ENCODE results near the gene PSMC5. TPM values are rescaled to one million over a fixed set of nuclear protein-coding genes. Genes with fewer than 3 reads are reported as not detected.

The PSMC5 gene
- polyA plus RNA-seq, 1 experiment = 220 TPM

GRCh38 chr17:63819585-63820537, 7.4 kb upstream of the PSMC5 start:
- CTCF ChIA-PET = no interaction called here
- Histone ChIP-seq H3K27ac (ENCODE audit: low read depth, low read length) (no peak overlapping the region), H3K9me3 (ENCODE audit: control insufficient read depth, insufficient read depth, low read length) (no peaks in the 10 kb centered on the region), H3K27me3 (ENCODE audit: control insufficient read depth, insufficient read depth, low read length) (no peaks in the 10 kb centered on the region), H3K4me3 (ENCODE audit: low read depth, low read length) (no peak overlapping the region)
- DNase-seq (ENCODE audit: low read depth, low spot score) = no peak
- no peak for TF ChIP-seq CTCF (IDR thresholded peaks at IDR 0.05; ENCODE audit: low read depth, low read length)
- POLR2A ChIA-PET = interaction anchor here (1.0 kb wide), 1 partner anchor 47 kb away, joined by 3 read pairs; the partner anchor contains the start of gene CCDC47

GRCh38 chr17:63820963-63821561, 6.2 kb upstream of the PSMC5 start:
- ChIA-PET CTCF (no interaction called here), POLR2A (no interaction called here)
- Histone ChIP-seq H3K27ac (ENCODE audit: low read depth, low read length) (no peak overlapping the region), H3K4me3 (ENCODE audit: low read depth, low read length) (no peak overlapping the region), H3K27me3 (ENCODE audit: control insufficient read depth, insufficient read depth, low read length) (no peaks in the 10 kb centered on the region), H3K9me3 (ENCODE audit: control insufficient read depth, insufficient read depth, low read length) (no peaks in the 10 kb centered on the region)
- DNase-seq (ENCODE audit: low read depth, low spot score) = no peak
- no peak for TF ChIP-seq CTCF (IDR thresholded peaks at IDR 0.05; ENCODE audit: low read depth, low read length)

- ChIA-PET POLR2A (no interaction called here), CTCF (no interaction called here)
- Histone ChIP-seq H3K4me3 (ENCODE audit: low read depth, low read length) (no peak overlapping the region), H3K9me3 (ENCODE audit: control insufficient read depth, insufficient read depth, low read length) (no peaks in the 10 kb centered on the region), H3K27ac (ENCODE audit: low read depth, low read length) (peak overlapping the region; percentile 11), H3K27me3 (ENCODE audit: control insufficient read depth, insufficient read depth, low read length) (no peaks in the 10 kb centered on the region)
- no peak for DNase-seq (ENCODE audit: low read depth, low spot score)
- TF ChIP-seq CTCF (IDR thresholded peaks at IDR 0.05; ENCODE audit: low read depth, low read length) = no peak
These were observed 5.4 kb upstream of the PSMC5 start for GRCh38 chr17:63821804-63822203.

- no peak for DNase-seq (ENCODE audit: low read depth, low spot score)
- peak overlapping the region; percentile 11 for H3K27ac ChIP-seq (ENCODE audit: low read depth, low read length)
- CTCF ChIA-PET = interaction anchor here (0.7 kb wide), 1 partner anchor 18 kb away, joined by 3 read pairs; no protein-coding TSS in a partner anchor
- TF ChIP-seq CTCF (IDR thresholded peaks at IDR 0.05; ENCODE audit: low read depth, low read length) = no peak
- no peak overlapping the region for H3K4me3 ChIP-seq (ENCODE audit: low read depth, low read length)
- POLR2A ChIA-PET = no interaction called here
- H3K27me3 ChIP-seq (ENCODE audit: control insufficient read depth, insufficient read depth, low read length) = no peaks in the 10 kb centered on the region
- no peaks in the 10 kb centered on the region; the same call in 1 of the 2 replicates for H3K9me3 ChIP-seq (ENCODE audit: control insufficient read depth, insufficient read depth, low read length)
These were observed 4.7 kb upstream of the PSMC5 start for GRCh38 chr17:63822537-63822936.

Measured in AG04450 (cell line).